ENCODE data around the gene AXIN1.
"Not testable (repeated sequence)": the region's sequence is repeated elsewhere in the genome, so short reads cannot be mapped to it uniquely, and the experiment has no call there.

AXIN1 gene

DNA sequence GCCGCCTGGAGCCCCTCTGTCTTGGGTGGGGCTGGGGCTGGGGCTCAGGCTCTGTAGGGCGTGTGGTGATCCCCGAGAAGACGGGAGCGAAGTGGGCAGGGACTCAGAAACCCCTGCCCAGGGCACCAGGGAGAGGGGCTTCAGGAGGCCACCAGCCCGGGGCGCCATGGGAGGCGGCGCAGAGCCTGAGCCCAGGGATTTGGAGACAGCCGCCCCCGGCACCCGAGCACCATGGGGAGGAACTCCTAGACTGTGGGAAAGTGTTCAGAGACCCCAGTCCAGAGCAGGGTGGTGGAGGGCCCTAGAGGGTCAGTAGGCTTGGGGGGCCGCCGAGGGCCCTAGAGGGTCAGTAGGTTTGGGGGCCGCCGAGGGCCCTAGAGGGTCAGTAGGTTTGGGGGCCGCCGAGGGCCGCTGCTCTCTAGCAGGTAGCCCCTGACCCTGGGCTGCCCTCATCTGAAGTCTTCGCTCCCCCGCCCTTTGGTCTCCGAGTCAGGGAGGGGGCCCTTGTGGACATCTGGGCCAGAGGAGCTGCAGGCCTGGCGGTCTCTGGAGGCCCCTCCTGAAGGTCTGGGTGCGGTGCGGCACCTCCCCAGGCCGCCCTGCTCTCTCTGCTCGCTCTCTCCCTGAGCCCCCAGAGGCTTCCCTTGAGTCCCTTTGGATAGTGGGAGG, 71.4 kb downstream of the AXIN1 start:
- DNase-seq, result no peak

DNA sequence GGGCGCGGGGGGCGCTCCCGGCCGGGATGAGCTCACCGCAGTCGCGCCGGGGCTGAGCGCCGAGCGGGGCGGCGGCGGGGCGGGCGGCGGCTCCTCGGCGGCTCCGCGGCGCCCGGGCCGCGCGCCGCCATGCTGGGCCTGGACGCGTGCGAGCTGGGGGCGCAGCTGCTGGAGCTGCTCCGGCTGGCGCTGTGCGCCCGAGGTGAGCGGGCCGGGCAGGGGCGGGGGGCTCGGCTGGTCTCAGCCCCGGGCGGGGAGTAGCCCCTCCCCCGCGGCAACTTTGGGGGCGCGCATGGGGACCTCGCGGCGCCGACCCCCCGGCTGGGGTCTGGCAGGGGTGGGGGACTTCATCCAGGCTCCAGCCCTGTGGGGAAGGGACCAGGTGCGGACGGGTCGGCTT, 72.0 kb downstream of the AXIN1 start, which contains the start of gene ARHGDIG:
Gene ARHGDIG, plus strand, starts transcription at position 40 of the 400 bp plus-strand sequence. Its CDS starts 90 bp downstream, at position 130.
- no peak for DNase-seq

DNA sequence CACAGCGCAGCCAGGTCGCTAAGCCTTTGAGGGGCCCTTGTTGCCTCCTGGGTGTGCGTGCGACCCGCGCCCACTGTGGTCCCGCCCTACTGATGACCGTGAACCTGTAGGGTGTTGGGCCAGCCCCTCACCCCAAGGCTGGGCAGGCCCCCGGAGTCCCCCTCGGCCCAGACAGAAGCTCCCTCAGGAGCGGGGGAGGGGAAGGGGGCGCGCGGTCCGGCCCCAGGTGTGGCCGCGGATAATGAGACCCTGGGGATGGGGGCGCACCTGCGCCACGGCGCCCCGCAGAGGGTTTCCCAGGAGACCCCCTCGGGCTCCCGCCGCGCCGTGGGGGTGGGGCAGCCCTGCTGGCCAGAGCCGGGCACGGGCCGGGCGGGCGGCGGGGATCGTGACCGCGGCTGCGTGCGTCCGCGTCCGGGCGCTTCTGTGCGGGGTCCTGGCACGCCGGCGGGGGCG, 72.5 kb downstream of the AXIN1 start:
- DNase-seq, result no peak

DNA sequence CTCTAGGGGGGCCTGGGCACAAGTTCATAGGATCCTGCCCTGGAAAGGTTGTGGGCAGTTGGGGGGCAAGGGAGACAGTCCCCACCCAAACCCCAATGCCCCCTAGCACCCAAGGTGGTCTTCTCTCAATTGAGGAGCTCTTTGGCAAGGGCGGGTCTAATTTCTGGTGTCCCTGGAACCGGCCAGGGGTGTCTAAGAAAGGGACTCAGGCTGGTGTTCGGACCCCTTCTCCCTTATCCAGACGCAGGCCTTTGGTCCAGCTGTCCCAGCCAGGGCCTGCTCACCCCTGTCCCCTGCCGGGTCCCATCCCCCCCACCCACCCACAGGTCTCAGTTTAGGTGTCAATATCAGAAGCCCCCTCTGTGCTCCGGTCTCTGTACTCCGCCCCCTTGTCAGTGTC, 73.0 kb downstream of the AXIN1 start:
- DNase-seq, result no peak

DNA sequence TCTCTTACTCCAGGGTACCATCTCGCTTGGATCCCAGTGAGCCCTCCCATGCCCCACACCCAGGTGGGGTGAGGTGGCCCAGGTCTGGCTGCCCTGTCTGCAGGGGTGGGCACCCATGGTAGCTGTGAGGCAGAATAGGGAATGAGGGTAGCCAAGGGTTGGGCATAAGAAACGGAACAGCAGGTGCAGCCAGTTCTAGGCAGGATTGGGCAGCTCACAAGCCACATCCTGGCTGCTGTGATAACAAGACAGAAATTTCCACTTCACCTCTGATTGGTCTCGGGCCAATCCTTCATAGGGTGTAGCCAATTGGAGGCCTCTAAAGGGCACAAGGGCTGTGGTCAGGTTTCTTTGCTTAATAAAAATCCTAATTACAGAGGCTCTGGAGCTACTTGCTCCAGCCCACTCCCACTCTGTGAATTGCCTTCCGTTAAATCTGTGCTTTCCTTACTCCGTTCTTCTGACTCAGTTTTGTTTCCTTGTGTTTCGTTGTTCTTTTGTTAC, 73.6 kb downstream of the AXIN1 start:
- DNase-seq, result peak; percentile 8

DNA sequence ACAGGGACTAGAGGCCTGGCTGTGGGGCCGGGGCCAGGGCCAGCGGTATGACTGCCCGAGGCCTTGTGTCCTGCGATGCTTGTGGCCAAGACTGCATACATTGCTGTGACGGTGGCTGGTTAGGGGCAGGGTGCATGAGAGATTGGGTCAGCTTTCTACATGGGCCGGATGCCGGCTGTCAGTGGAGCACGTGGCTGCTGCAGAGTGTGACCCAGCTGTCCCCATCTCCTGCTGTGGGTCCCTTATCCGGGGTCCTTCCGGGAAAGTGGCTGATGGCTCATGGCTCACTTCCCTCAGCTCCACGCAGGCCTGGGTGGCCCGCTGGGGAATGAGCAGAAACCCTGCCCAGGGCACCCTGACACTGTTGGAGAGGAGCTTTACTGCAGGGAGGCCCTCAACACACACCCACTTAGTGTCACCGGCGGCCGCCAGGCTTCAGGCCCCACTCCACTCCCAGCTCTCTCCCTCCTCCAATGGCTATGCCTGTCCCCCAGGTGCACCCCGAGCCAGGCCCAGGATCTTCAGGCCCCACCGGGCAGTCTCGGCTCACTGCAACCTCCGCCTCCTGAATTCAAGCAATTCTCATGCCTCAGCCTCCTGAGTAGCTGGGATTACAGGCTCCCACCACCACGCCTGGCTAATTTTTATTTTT, 76.0 kb downstream of the AXIN1 start:
- no peak for DNase-seq

DNA sequence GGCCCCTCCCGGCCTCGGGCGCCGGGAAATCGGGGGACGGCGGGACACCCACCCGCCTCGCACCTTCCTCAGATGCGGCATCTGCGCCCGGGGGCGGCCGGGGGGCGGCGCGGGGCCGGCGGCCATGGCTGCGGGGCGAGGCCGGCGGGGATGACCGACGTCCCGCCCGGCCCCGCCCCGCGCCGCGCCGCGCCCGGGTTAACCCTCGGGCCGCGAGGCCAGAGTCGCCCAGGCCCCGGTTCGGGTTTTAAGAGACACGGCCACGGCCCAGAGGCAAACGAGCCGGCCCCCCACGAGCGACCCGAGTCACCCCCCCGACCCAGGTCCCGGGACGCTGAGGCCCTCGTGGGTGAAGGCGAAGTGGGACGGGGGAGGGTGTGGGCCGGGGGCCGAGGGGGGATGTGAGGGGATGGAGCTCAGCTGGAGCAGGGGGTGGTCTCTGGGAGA, 76.7 kb downstream of the AXIN1 start, which contains the start of gene RGS11:
Gene RGS11, minus strand, starts transcription at position 159 of the 447 bp plus-strand sequence. Its CDS starts 33 bp downstream, at position 126.
- no peak for DNase-seq

DNA sequence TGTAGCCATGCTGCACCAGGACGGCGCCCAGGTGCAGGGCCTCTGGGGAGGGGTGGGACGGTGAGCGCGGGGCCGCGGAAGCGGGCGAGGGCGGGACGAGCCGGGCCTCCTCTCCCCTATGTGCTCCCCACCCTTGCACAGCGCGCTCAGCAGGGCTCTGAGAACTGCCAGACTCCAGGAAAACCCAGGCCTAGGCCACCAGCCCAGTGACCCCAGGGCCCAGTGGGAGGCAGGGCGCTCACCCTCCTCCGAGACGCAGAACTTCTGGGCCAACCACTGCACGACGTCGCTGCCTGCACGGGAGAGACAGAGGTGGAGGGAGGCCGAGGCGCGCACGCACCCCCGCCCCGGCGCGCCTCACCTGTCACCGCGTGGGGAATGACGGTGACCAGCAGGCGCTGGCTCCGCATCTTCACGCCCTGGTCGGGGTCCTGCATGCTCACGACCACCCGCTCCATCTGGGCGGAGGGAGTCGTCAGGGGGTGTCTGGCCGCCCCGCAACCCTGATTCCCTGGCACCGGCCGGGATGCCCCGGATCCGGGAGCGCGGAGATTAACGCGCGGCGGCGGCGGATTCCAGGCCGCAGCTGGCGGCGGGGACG, 77.4 kb downstream of the AXIN1 start:
- no peak for DNase-seq

DNA sequence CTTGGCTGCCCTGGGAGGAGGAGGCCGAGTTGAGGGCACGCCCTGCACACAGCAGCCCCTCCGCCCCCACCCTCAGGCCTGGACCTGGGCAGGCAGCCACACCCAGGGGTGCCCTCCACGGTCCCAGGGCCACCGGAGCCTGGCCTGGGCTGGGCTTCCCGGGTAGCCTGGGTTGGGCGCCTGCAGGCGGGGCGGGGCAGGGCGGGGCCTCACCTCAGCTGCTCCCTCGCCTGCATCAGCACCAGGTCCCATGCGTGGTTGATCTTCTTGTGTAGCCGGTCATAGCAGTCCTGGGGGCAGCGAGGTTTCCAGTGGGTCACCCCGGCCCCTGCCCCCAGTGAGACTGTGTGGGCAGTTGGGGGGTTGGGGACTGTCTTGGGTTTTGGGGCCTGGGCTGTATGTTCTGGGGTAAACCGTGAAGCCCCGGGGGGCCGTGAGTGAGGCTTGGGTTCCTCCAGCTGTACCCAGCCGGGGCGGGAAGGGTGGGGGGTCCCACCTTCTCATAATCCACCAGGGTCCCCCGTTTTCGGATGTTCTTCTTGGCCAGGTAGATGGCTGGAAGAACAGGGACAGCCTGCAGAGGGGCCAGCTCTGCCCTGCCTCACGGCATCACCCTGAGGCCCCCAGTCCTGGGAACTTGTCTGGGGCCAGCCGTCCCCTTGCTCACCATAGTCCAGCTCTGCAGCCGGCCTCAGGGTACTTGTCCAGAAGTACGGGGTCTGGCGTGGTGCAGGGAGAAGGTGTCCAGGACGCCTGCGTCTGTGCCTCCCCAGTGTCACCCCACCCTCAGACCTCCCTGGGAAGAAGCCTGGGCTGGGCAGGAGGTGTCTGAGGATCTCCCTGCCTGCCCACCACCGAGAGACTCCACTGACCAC, 78.7 kb downstream of the AXIN1 start:
- DNase-seq, result no peak

DNA sequence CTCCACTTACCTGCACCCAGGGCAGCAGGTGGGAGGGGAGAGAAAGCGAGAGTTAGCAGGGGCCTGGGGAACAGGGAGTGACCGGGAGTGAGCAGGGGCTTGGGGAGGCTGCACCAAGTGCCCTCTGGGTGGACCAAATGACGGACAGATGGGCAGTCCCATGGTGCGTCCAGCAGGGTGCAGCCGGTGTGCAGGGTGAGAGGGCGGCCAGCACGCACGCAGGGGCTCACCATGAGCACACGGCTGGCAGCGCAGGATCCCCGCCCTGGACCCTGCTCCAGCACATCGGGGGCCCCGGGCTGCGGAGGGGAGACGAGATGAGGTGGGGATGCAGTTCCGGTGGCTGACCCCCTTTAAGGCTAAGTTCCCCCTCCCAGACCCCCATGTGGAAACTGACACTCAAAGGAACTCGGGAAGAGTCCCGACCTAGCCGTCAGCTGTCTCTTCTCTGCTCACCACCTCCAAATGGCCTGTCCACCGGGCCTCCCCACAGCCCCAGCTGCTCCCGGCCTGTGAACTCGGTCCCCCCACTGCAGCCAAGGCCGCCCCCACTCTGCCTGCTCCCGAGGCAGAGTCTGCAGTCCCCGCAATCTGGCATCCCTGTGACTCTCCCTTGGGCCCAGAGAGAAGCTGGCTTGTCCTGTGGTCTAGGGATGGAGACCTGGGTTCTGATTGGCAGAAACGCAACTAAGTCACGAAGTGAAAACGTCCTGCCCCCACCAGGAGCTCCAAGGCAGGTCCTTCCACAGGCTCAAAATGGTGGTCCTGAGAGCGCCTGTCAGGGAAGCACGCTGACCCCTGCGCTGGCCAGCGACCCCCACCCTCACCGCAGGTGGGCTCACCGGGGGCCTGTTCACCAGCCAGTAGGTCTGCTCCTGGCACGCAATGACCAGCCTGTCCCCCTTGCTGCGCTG, 79.6 kb downstream of the AXIN1 start:
- DNase-seq, result no peak

DNA sequence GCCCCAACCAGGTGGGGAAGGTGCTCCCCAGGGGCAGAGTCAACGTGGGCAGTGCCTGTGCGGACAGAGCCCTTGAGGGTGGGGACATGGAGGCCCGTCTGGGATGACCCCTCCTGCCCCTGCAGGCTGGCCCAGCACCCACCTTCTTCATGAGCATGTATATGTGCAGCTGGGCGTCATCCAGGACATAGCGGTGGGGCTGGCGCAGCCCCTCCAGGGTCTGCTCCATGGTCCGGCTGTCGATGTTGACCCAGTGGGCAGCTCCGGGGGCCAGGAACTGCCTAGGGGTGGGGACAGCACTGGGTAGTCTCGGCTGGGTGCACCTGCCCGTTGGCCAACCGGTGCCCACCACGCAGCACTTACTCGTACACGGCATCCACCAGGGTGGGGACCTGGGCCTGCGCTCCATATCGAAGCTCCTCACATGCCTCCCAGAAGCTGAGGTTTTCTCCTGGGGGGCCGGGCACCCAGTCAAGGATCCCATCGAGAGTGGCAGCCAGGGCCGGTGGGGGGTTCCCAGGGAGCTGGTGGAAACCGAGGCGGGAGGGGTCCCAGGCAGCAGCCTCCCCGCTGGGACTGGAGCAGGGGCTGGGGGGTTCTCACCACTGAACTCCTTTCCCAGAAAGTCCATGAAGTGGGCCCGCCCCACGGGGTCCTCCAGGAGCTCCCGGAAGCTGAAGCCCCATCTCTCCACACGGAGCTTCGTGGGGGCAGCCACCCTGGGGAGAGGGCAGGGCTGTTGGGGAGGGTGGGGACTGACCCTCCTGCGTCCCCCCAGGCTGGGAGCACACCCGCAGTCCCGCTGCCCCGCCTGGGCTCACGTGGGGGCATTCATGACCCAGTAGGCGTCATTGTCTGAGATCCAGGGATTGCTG, 81.9 kb downstream of the AXIN1 start:
- no peak for DNase-seq

DNA sequence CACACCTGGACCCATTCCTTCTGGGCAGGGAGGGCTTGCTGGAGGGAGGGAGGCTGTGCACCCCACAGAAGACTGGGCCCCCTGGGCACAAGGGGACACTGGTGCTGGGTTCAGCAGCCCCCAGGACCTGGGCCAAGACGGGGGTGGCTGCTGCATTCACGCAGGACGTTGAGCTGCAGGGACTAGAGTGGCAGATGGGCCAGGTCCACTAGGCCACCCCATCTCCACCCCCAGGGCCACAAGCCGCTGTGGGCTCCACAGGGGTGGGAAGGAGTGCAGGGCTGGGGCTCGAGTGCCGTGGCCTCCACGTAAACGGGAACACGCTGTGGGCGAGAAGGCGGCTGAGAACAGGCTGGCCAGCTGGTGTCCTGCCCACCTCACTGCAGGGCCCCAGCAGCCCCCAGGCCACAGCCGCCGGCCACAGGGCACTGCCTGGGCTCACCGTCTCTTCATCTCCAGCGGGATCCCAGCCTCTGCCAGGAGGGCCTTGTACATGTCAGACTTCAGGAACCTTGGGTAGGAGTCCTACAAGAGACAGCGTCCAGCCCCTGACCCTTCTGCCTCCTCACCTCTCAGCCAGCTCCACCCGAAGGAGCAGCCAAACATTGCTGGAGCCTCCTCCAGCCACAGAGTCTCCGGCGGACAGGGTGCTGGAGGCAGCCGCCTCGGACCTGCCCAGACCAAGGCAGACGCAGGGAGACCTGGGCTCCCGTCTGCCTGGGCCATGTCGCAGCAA, 83.3 kb downstream of the AXIN1 start:
- DNase-seq, result no peak

DNA sequence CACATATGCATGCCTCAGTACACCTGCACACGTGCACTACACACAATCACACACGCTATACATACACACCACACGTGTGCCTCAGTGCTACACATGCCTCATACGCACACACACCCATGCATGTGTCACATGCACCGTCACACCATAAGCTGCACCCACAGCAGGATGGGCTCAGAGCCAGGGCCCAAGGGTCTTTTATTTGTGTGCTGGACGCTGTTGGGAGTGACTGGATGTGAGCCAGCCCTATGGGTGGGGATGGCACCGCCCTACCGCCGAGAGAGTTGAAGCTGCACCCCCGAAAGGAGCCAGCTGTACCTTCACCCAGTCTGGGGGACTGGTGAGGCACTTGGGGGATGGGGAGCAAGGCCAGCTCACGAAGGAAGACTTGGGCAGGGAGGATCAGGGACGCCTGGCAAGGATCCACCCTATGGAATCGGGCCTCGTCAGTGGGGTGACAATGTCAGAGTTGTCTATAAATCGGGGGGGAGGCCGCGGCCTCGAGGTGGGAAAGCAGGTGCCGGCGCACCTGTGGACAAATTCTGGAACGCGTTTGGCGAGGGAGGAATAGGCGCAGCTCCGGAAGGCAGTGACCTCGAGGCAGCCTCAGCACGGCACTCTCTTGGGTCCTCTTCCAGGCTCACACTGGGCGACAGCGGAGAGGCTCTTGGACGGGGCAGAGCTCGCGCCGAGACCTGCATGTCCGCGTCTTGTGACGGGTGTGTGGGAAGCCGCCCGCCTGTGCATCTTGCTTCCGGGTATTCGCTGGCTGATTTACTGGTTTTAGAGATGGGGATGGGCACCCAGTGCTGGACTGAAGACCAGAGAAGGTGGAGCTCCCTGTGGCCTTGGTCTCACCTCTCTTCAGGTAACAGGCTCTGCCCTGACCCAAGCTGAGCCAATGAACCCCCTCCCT, 84.1 kb downstream of the AXIN1 start:
- no peak for DNase-seq

DNA sequence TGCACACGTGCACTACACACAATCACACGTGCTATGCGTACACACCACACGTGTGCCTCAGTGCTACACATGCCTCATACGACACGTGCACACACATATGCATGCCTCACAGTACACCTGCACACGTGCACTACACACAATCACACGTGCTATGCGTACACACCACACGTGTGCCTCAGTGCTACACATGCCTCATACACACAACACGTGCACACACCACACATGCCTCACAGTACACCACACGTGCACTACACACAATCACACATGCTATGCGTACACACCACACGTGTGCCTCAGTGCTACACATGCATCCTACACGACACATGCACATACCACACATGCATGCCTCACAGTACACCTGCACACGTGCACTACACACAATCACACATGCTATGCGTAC, 85.0 kb downstream of the AXIN1 start:
- DNase-seq, result not testable (repeated sequence)

DNA sequence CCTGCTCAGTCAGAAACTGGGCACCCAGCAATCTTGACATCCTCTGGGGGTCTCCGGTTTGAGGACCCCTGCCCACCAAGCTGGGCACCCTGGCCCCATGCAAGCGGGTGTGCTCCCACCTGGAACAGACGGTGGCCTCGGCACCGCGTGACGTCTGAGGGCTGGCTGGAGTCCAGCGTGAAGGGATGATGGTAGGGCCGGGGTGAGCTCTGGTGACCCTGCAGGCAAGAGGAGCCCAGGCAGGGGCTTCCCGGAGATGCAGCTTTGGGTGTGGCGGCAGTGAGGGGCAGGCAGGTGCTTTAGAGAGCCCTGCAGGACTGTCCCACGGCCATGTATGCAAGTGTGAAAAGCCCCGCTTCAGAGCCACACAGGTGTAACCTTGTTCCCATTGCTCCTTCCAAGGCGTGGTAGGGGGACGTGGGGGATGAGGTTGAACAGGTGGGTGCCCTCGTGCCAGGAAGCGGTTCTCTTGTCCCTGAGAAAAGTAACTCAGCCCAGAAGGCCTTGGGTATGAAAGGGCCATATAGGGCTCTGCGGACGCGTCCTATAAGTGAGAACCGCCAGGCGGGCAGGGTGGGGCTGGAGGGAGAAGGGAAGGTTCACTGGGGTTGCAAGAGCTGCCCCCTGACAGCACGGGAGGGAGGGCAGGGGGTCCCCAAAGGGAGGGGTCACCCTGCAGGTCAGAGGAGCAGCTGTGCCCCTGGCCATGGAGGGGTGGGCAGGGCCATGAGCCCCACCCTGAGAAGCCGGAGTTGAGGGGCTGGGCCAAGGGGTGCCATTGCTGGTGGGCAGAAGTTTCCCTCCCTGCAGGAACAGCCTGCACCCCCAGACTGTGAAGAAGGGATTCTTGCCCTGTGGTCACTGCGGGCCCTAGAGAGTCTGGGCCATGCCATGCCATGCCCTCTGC, 86.0 kb downstream of the AXIN1 start:
- DNase-seq, result no peak

DNA sequence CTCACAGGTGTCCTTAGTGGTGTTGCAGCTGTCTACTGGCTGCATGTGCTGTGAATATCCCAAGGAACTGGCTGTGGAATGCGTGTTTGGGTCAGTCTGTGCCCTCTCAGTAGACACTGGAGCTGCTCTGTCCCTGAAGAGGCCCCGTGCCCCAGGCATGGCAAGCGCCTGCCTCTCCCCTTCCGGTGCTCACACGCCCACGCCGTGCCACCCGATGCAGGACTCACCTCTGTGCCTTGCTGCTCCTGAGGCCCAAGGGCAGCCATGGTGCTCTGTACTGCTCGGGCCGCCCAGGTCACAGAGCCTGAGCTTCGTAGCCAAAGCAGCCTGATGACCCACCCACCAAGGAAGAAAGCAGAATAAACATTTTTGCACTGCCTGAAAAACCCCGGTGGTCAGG, 86.8 kb downstream of the AXIN1 start:
- DNase-seq, result no peak

DNA sequence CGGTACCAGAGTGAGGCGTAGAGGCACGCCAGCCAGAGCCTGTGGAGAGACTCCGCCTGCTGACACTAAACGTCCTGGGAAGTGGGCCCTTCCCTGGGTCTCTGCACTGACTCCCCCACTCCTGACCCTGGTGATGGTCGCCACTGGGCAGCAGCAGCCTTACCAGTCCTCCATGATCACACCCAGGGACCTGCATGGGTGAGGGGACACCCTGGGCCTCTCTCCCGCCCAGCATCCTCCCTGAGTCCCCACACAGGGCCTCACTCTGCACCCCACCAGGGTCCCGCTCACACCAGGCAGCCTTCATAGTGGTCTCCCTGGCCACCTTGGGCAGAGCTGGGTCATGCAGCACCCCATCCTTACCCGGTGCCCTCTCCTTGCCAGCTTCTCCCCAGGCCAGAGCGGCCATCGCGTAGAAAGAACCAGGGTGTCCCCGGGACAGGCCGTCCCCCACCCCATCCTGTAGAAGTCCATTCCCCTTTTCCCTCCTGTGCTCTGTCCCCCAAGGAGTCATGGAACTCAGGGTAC, 87.5 kb downstream of the AXIN1 start:
- DNase-seq, result no peak
